ENCODE measurements around the gene PSG4. TPM values are rescaled to one million over a fixed set of nuclear protein-coding genes. Genes with fewer than 3 reads are reported as not detected.
"Not testable (repeated sequence)": the region's sequence is repeated elsewhere in the genome, so short reads cannot be mapped to it uniquely, and the experiment has no call there.

PSG4 gene
- polyA plus RNA-seq (2011; rRNA removed) (5.7 and 5.8 TPM in 2 replicates), polyA minus RNA-seq (2011; rRNA and poly(A)+ RNA removed) (1.2 and 1.4 TPM in 2 replicates)

GRCh38 chr19:43205471-43206105, at the start of gene PSG4:
TSS of gene PSG4 (minus strand) at chr19:43205638. CDS start at chr19:43205536, 102 bp downstream.
- POLR2A ChIA-PET = not testable (repeated sequence)

GRCh38 chr19:43251428-43251827, 46.0 kb upstream of the PSG4 start:
- POLR2A ChIA-PET; H3K4me3 ChIP-seq (ENCODE audit: low read depth, low read length); CTCF ChIA-PET; H3K27me3 ChIP-seq (ENCODE audit: control insufficient read depth, insufficient read depth, low read length); DNase-seq (ENCODE audit: low read depth); H3K36me3 ChIP-seq (ENCODE audit: control insufficient read depth, insufficient read depth, low read length): not testable (repeated sequence)

More at GRCh38 chr19:43205471-43206105, at the start of gene PSG4:
- CTCF ChIA-PET = interaction anchor here (0.9 kb wide), 1 partner anchor 18 kb away, joined by 3 read pairs; no protein-coding TSS in a partner anchor
- H3K36me3 ChIP-seq (ENCODE audit: control insufficient read depth, insufficient read depth, low read length); DNase-seq (ENCODE audit: low read depth); H3K4me3 ChIP-seq (ENCODE audit: low read depth, low read length); H3K27me3 ChIP-seq (ENCODE audit: control insufficient read depth, insufficient read depth, low read length): not testable (repeated sequence)

- H3K27me3 ChIP-seq (ENCODE audit: control insufficient read depth, insufficient read depth, low read length); H3K36me3 ChIP-seq (ENCODE audit: control insufficient read depth, insufficient read depth, low read length); DNase-seq (ENCODE audit: low read depth); CTCF ChIA-PET; H3K4me3 ChIP-seq (ENCODE audit: low read depth, low read length); POLR2A ChIA-PET: not testable (repeated sequence)
Measured at GRCh38 chr19:43250296-43250695, 44.9 kb upstream of the PSG4 start.

GRCh38 chr19:43248635-43249002, 43.2 kb upstream of the PSG4 start:
- H3K27me3 ChIP-seq (ENCODE audit: control insufficient read depth, insufficient read depth, low read length); H3K4me3 ChIP-seq (ENCODE audit: low read depth, low read length); H3K36me3 ChIP-seq (ENCODE audit: control insufficient read depth, insufficient read depth, low read length); DNase-seq (ENCODE audit: low read depth); POLR2A ChIA-PET; CTCF ChIA-PET: not testable (repeated sequence)

- H3K36me3 ChIP-seq (ENCODE audit: control insufficient read depth, insufficient read depth, low read length); DNase-seq (ENCODE audit: low read depth); H3K4me3 ChIP-seq (ENCODE audit: low read depth, low read length); H3K27me3 ChIP-seq (ENCODE audit: control insufficient read depth, insufficient read depth, low read length); CTCF ChIA-PET; POLR2A ChIA-PET: not testable (repeated sequence)
Measured at GRCh38 chr19:43247243-43247880, 41.9 kb upstream of the PSG4 start.

GRCh38 chr19:43245848-43246247, 40.4 kb upstream of the PSG4 start:
- CTCF ChIA-PET; DNase-seq (ENCODE audit: low read depth); H3K36me3 ChIP-seq (ENCODE audit: control insufficient read depth, insufficient read depth, low read length); H3K27me3 ChIP-seq (ENCODE audit: control insufficient read depth, insufficient read depth, low read length); POLR2A ChIA-PET; H3K4me3 ChIP-seq (ENCODE audit: low read depth, low read length): not testable (repeated sequence)

GRCh38 chr19:43242211-43242610, 36.8 kb upstream of the PSG4 start:
- H3K4me3 ChIP-seq (ENCODE audit: low read depth, low read length); CTCF ChIA-PET; POLR2A ChIA-PET: not testable (repeated sequence)

GRCh38 chr19:43238213-43238612, 32.8 kb upstream of the PSG4 start:
- POLR2A ChIA-PET; DNase-seq (ENCODE audit: low read depth); H3K36me3 ChIP-seq (ENCODE audit: control insufficient read depth, insufficient read depth, low read length); CTCF ChIA-PET; H3K27me3 ChIP-seq (ENCODE audit: control insufficient read depth, insufficient read depth, low read length); H3K4me3 ChIP-seq (ENCODE audit: low read depth, low read length): not testable (repeated sequence)

More at GRCh38 chr19:43242211-43242610, 36.8 kb upstream of the PSG4 start:
- not testable (repeated sequence) for H3K27me3 ChIP-seq (ENCODE audit: control insufficient read depth, insufficient read depth, low read length); DNase-seq (ENCODE audit: low read depth); H3K36me3 ChIP-seq (ENCODE audit: control insufficient read depth, insufficient read depth, low read length)

- DNase-seq (ENCODE audit: low read depth); H3K36me3 ChIP-seq (ENCODE audit: control insufficient read depth, insufficient read depth, low read length); H3K27me3 ChIP-seq (ENCODE audit: control insufficient read depth, insufficient read depth, low read length); H3K4me3 ChIP-seq (ENCODE audit: low read depth, low read length); POLR2A ChIA-PET; CTCF ChIA-PET: not testable (repeated sequence)
Measured at GRCh38 chr19:43235686-43236085, 30.2 kb upstream of the PSG4 start.

- DNase-seq (ENCODE audit: low read depth) = no peak
- POLR2A ChIA-PET = no interaction called here
Measured at GRCh38 chr19:43229315-43229714, 23.9 kb upstream of the PSG4 start.

GRCh38 chr19:43228730-43229129, 23.3 kb upstream of the PSG4 start:
- H3K27me3 ChIP-seq (ENCODE audit: control insufficient read depth, insufficient read depth, low read length); CTCF ChIA-PET; H3K36me3 ChIP-seq (ENCODE audit: control insufficient read depth, insufficient read depth, low read length); H3K4me3 ChIP-seq (ENCODE audit: low read depth, low read length); POLR2A ChIA-PET; DNase-seq (ENCODE audit: low read depth): not testable (repeated sequence)

More at GRCh38 chr19:43229315-43229714, 23.9 kb upstream of the PSG4 start:
- TF ChIP-seq CTCF (IDR thresholded peaks at IDR 0.05; ENCODE audit: insufficient read depth, low read depth, low read length) = peak; percentile 31; the same call in 1 of the 2 replicates
- Histone ChIP-seq H3K27me3 (ENCODE audit: control insufficient read depth, insufficient read depth, low read length) (no peaks in the 10 kb centered on the region), H3K4me3 (ENCODE audit: low read depth, low read length) (no peak overlapping the region), H3K36me3 (ENCODE audit: control insufficient read depth, insufficient read depth, low read length) (no peaks in the 10 kb centered on the region)
- CTCF ChIA-PET = no interaction called here

- H3K4me3 ChIP-seq (ENCODE audit: low read depth, low read length); H3K36me3 ChIP-seq (ENCODE audit: control insufficient read depth, insufficient read depth, low read length); CTCF ChIA-PET; H3K27me3 ChIP-seq (ENCODE audit: control insufficient read depth, insufficient read depth, low read length); DNase-seq (ENCODE audit: low read depth); POLR2A ChIA-PET: not testable (repeated sequence)
Measured at GRCh38 chr19:43226986-43227385, 21.5 kb upstream of the PSG4 start.
